Activated naive CD8-positive, alpha-beta T cell (primary cell): ENCODE data around the gene OTOF.
A peak's percentile ranks its signal among the peaks of the same experiment; 100 is the strongest.

Source experiments
- H3K27ac Mint-ChIP-seq: one replicate; pipeline ENCODE4 v1.8.0; 2021; ENCODE audit warnings: mixed read lengths
- H3K27me3 Mint-ChIP-seq: one replicate; pipeline ENCODE4 v1.8.0; 2021; ENCODE audit warnings: mixed read lengths
- H3K36me3 Mint-ChIP-seq: one replicate; pipeline ENCODE4 v1.8.0; 2021; ENCODE audit warnings: mixed read lengths
- H3K4me1 Mint-ChIP-seq: one replicate; pipeline ENCODE4 v1.8.0; 2021; ENCODE audit warnings: low read depth, mixed read lengths
- H3K4me3 Mint-ChIP-seq: one replicate; pipeline ENCODE4 v1.8.0; 2021; ENCODE audit warnings: mild to moderate bottlenecking, mixed read lengths
- H3K9me3 Mint-ChIP-seq: one replicate; pipeline ENCODE4 v1.8.0; 2021; ENCODE audit warnings: low read depth, mixed read lengths

Gene OTOF

DNA sequence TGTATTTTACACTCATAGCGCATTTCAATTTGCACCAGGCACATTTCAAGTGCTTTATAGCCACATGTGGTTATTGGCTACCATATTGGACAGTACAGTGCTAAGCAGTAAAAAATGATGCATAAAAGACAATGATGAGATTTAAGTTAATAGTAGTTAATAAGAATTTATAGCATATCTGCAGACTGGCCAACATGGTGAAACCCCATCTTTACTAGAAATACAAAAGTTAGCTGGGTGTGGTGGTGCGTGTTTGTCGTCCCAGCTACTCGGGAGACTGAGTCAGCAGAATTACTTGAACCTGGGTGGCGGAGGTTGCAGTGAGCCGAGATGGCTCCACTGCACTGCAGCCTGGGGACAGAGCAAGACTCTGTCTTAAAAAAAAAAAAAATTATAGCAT lies 66.5 kb downstream of the OTOF start:
- Mint-ChIP-seq H3K27ac (peak overlapping the region; percentile 10), H3K9me3 (no peaks in the 10 kb centered on the region), H3K27me3 (peaks cover 12% of the 10 kb centered on the region), H3K4me3 (no peak overlapping the region), H3K36me3 (peaks cover 5% of the 10 kb centered on the region), H3K4me1 (peaks cover 7% of the 10 kb centered on the region)

DNA sequence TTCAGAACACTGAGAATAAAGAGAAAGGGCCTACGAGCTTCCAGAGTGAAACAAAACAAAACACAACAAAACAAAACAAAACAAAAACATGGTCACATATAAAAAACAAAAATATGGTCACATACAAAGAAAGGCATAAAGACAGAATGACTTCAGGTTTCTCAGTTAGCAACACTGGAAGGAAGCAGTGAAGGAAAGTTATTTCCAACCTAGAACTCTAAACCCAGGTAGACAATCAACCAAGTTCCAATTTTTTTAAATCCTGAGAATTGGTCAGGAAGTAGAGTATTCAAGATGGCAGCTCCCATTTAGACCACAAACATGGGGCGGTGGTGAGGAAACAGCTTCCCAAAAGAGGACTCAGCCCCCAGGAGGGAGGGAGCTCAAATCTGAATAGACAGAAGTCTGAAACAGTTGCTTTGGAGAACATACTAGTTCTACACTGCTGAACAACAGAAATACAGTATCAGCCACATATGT lies 67.1 kb downstream of the OTOF start:
- no peaks in the 10 kb centered on the region for H3K9me3 Mint-ChIP-seq
- no peak overlapping the region for H3K4me3 Mint-ChIP-seq
- H3K27me3 Mint-ChIP-seq = peaks cover 12% of the 10 kb centered on the region
- peaks cover 7% of the 10 kb centered on the region for H3K4me1 Mint-ChIP-seq
- no peak overlapping the region for H3K27ac Mint-ChIP-seq
- H3K36me3 Mint-ChIP-seq = peaks cover 5% of the 10 kb centered on the region

DNA sequence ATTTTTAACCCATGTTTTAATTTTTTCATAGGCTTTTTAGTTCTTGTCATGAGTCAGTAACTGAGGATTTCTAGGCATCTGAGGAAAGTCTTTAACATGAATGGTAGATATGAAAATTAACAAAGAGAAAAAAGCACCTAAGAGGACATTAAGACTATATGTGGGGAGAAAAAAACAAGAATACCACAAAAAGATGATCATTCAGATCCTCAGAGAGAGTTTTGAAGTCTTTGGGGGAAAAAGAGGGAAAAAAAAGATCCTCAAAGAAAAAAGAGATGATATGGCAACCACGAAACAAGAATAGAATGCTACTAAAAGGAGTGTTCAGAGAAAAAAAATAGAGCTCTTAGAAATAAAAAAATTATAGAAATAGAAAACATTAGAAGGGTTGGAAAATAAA lies 68.1 kb downstream of the OTOF start:
- peaks cover 5% of the 10 kb centered on the region for H3K36me3 Mint-ChIP-seq
- no peak overlapping the region for H3K27ac Mint-ChIP-seq
- no peak overlapping the region for H3K4me3 Mint-ChIP-seq
- peaks cover 7% of the 10 kb centered on the region for H3K4me1 Mint-ChIP-seq
- no peaks in the 10 kb centered on the region for H3K9me3 Mint-ChIP-seq
- peaks cover 12% of the 10 kb centered on the region for H3K27me3 Mint-ChIP-seq

DNA sequence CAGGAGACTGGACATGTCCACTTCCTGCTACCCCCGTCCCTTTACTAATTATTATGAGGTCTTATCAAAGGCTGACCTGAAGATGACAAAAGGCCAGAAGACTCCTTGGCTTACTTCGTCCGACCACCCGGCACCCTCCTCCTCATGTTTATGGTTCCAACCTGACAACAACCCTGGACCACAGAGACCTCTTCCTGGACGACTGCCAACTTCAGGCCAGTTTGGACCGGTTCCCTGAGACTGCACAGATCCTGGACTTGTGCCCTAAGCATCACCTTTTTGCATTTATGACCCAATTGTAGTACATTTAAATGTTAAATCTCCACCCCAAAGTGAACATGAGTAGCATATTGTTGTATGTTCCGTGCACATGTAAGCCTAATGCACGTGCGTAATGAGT lies 70.4 kb downstream of the OTOF start:
- Mint-ChIP-seq H3K4me3 (no peak overlapping the region), H3K4me1 (peaks cover 7% of the 10 kb centered on the region), H3K9me3 (no peaks in the 10 kb centered on the region), H3K36me3 (peaks cover 5% of the 10 kb centered on the region), H3K27ac (no peak overlapping the region), H3K27me3 (peaks cover 13% of the 10 kb centered on the region)
